ENCODE data around the gene ZNF83.

Gene ZNF83

DNA sequence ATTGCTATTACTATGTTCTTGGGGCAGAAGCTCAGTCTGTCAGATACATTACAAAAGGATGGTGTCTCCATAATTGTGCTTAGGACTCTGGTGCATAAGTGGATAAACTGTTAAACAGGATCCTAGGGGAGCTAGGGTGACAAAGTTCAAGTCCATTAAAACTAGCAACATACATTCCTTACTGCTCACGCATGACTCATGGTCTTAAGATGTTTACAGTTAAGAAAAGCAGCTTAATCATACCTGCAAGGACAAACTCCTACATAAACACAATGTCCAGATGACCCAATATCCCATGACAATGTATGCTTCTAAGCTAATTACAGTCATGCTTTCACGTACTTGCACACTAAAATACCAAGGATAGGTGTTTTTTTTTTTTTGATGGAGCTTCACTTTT, 71.6 kb downstream of the ZNF83 start:
- no peak for DNase-seq

- no peak for DNase-seq
Measured at GRCh38 chr19:52566121-52566520, 72.0 kb downstream of the ZNF83 start.

Measured in NCI-H1417 treated with DMSO at 0.1 percent for 48 hours (cell line).